ENCODE data around the gene DLL1.

- TF ChIP-seq POLR2A (IDR thresholded peaks at IDR 0.05): no peak
- no peak for TF ChIP-seq CTCF (IDR thresholded peaks at IDR 0.05)
Observed at GRCh38 chr6:170268216-170269129, 22.4 kb downstream of the DLL1 start.

Measured in uterus (tissue), 2 donors.